HG02938 (cell line): ENCODE results near the gene DPPA4.
"Not testable (repeated sequence)": the region's sequence is repeated elsewhere in the genome, so short reads cannot be mapped to it uniquely, and the experiment has no call there.

Experiments
- ATAC-seq: cut with Tn5 transposase; IDR thresholded peaks from one replicate; pipeline ENCODE4 v1.9.1; 2021; ENCODE audit warnings: mild to moderate bottlenecking, moderate library complexity; ENCODE audit not compliant: unreplicated experiment

Gene DPPA4

DNA sequence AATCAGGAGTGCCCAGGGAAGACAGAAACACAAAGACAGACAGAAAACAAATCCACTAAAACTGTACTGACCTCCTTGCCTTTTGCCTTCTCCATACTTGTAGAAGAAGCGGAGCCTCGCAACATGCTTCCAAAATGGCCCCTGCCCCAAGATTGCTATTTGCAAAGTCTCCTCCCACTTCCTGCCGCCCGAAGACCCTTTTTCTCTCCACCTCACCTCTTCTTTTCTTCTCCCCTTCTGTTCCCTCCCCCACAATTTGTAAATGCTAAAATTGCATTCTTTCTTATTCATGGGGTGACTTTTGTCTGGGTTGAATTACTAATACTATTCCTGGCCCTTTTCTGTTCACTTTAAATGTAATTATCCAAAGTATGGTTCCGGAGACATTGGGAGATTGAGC is at the start of gene DPPA4:
Gene DPPA4, minus strand, starts transcription at position 154 of the 400 bp plus-strand sequence. Its CDS starts 29 bp downstream, at position 125.
- ATAC-seq, result no peak

- no peak for ATAC-seq
These were observed 48.3 kb upstream of the DPPA4 start for GRCh38 chr3:109385442-109386318.

DNA sequence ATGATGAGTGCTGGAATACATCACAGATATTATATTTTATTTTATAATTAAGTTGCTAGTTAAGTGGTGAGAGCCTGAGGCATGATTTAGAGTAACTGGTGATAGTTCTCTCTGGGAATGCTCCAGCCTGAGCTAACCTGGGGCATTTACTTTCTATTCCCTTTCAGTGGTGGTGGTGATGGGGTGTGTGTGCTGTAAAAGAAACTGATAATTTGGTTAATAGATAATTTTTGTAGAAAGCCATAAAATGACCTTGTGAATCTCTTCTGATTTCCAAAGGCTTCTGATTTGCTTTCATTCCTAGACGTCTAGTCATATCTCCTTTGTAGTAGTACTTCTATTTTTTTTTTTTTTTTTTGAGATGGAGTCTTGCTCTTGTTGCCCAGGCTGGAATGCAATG is 46.8 kb upstream of the DPPA4 start:
- no peak for ATAC-seq

DNA sequence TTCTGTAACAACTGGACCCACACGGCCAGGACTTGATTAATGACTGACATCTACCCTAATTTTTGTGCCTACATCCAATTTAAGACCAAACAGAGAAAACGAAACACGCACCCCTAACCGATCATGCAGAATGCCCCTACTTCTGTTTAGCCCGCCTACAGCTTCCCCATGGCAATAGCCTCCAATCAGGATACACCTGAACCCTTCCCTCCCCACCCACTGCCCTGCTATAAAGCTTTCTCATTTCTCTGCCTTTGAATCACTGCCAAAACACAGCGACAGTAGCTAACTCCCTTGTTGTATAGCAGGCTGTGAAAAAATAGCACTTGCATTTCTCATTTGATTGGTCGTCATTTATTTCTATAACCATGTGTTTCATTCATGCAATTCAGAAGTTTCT is 45.2 kb upstream of the DPPA4 start:
- ATAC-seq, result no peak

GRCh38 chr3:109375975-109376374 is 38.6 kb upstream of the DPPA4 start:
- ATAC-seq, result no peak

DNA sequence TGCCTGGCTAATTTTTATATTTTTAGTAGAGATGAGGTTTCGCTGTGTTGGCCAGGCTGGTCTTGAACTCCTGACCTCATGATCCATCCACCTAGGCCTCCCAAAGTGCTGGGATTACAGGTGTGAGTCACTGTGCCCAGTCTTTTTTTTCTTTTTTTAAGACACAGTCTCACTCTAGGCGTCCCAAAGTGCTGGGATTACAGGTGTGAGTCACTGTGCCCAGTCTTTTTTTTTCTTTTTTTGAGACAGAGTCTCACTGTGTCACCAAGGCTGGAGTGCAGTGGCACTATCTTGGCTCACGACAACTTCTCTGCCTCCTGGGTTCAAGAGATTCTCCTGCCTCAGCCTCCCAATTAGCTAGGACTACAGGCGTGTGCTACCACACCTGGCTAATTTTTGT is 37.1 kb upstream of the DPPA4 start:
- not testable (repeated sequence) for ATAC-seq

- ATAC-seq, result no peak
These were observed 36.6 kb upstream of the DPPA4 start for GRCh38 chr3:109373933-109374332.

DNA sequence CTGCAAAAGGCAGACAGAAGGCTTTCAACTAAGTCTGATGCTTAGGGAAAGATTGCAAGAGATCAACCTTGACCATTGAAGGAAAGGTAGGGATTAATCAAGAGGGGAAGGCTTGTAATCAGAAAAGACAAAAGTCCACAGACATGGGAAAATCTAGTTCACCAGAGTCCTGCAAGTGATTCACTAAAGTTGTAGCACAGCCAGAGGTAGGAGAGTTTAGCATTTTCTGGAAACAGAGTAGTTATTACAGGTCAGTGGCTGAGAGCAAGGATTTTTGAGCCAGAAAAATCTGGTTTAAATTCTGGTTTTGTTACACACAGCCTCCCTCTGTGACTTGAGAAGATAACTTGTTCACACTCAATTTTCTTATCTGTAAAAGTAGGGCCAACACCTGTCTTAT is 35.3 kb upstream of the DPPA4 start:
- no peak for ATAC-seq

GRCh38 chr3:109369510-109369909 is 32.2 kb upstream of the DPPA4 start:
- ATAC-seq, result no peak

- no peak for ATAC-seq
These were observed 26.7 kb upstream of the DPPA4 start for GRCh38 chr3:109364088-109364487.

DNA sequence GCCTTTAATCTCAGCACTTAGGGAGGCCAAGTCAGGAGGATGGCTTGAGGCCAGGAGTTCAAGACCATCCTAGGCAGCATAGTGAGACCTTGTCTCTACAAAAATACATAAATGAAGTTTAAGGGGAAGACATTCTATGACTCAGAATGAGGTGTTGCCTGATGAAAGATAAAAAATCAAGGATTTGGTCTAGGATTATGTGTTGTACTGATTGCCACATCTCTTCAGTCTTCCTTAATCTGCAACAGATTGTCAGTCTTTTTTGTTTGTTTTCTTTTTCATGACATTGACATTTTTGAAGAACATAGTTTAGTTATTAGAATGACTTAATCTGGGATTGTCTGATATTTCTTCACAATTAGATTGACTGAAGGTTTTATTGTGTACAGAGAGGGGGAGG is 26.3 kb upstream of the DPPA4 start:
- no peak for ATAC-seq

GRCh38 chr3:109362823-109363222 is 25.5 kb upstream of the DPPA4 start:
- no peak for ATAC-seq

GRCh38 chr3:109358809-109359208 is 21.5 kb upstream of the DPPA4 start:
- not testable (repeated sequence) for ATAC-seq

- no peak for ATAC-seq
These were observed 19.3 kb upstream of the DPPA4 start for GRCh38 chr3:109356442-109357155.

DNA sequence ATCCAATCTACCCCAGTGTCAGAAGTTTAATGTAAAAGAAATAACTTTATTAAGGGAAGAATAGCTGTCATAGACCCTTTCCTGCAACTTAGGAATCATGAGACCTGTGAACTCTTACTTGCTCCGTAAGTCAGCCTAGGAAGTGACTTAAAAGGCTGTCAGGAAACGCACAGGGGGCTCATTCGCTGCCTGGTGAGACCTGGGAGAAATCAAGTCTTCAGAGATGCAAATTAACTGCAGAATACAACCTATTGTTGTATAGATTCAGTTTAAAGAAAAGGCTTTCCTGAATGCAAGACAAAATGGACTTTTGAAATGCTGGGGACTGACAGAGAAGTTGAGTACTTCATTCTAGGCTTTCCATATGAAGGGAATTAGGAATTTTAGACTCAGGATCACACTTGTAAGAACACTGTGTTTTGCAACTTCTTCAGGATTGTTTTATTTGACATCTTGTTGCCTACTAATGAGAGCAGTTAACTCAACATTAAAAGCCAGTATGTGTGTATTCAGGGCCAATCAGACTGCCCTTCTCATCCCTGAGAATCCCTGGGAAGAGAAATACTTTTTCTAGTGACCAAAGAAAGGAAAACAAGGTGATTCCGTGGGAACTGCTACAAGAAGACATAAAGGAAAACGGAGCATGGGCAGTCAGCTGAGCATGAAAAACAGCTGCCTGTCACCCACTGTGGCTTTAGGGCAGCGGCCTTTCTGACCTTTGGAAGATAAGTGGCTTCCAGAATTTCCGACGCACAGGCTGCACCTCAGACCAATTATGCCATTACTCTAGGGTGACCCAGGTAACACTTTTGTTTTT is 18.5 kb upstream of the DPPA4 start:
- ATAC-seq, result no peak

DNA sequence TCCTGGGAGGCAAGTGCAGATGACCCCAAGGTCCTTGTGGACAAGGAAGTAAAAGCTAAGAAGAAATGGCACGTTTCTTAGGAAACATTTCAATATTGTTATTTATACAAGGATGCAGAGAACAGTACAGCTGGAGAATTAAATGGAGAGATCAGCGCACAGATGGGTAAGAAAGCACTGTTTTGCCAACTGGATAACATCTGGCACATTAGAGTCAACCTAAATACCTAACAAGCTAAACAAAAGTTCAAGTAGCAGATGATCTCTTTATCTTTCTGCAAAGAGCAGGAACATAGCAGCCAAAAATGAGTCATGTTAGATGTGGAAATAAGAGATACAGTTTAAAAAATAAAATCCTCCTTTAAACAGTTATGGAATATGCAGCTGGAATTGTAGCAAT is 15.7 kb upstream of the DPPA4 start:
- no peak for ATAC-seq

- ATAC-seq, result no peak
These were observed 13.9 kb upstream of the DPPA4 start for GRCh38 chr3:109351231-109351630.

GRCh38 chr3:109346770-109347295 is 9.5 kb upstream of the DPPA4 start:
- no peak for ATAC-seq

- no peak for ATAC-seq
These were observed 8.8 kb upstream of the DPPA4 start for GRCh38 chr3:109346099-109346498.

GRCh38 chr3:109339714-109340648 is 2.6 kb upstream of the DPPA4 start:
- no peak for ATAC-seq
